Measurements from ENCODE around the gene BCAR1.

Gene BCAR1

DNA sequence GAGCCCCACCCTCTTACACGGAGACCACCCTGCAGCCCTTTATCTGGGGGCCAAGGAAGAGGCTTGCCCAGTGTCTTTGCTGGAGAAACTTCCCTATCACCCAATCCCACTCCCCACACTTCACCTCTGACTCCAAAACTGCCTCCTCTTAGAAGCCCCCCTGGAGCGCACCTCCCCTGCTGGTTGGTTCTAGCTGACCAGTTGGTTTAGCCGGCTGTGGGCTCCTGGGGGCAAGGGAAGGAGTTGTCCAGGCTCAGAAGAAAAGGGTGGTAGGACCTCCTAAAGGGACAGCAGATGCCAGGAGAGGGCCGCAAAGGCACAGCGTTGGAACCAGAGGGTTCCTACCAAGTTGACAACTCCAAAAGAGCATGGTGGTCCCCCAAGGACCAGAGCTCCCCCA, 2.0 kb downstream of the BCAR1 start:
- TF ChIP-seq POLR2AphosphoS5 (IDR thresholded peaks at IDR 0.05; ENCODE audit: low read depth, low read length) = no peak
- TF ChIP-seq, protein P1, sequence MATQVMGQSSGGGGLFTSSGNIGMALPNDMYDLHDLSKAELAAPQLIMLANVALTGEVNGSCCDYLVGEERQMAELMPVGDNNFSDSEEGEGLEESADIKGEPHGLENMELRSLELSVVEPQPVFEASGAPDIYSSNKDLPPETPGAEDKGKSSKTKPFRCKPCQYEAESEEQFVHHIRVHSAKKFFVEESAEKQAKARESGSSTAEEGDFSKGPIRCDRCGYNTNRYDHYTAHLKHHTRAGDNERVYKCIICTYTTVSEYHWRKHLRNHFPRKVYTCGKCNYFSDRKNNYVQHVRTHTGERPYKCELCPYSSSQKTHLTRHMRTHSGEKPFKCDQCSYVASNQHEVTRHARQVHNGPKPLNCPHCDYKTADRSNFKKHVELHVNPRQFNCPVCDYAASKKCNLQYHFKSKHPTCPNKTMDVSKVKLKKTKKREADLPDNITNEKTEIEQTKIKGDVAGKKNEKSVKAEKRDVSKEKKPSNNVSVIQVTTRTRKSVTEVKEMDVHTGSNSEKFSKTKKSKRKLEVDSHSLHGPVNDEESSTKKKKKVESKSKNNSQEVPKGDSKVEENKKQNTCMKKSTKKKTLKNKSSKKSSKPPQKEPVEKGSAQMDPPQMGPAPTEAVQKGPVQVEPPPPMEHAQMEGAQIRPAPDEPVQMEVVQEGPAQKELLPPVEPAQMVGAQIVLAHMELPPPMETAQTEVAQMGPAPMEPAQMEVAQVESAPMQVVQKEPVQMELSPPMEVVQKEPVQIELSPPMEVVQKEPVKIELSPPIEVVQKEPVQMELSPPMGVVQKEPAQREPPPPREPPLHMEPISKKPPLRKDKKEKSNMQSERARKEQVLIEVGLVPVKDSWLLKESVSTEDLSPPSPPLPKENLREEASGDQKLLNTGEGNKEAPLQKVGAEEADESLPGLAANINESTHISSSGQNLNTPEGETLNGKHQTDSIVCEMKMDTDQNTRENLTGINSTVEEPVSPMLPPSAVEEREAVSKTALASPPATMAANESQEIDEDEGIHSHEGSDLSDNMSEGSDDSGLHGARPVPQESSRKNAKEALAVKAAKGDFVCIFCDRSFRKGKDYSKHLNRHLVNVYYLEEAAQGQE (IDR thresholded peaks at IDR 0.05; ENCODE audit: insufficient read depth in 1 of 2, low read depth in 2 of 2, low read length in 2 of 2) = no peak
- TF ChIP-seq TAF1 (IDR thresholded peaks at IDR 0.05; ENCODE audit: borderline replicate concordance, insufficient read depth, low read length) = no peak
- no peak for TF ChIP-seq SIN3A (IDR thresholded peaks at IDR 0.05; ENCODE audit: borderline replicate concordance, insufficient read depth, low read length)
- TF ChIP-seq FOXP2 (optimal IDR thresholded peaks at IDR 0.05; ENCODE audit: borderline replicate concordance, extremely low read depth, extremely low read length, insufficient read depth) = no peak

DNA sequence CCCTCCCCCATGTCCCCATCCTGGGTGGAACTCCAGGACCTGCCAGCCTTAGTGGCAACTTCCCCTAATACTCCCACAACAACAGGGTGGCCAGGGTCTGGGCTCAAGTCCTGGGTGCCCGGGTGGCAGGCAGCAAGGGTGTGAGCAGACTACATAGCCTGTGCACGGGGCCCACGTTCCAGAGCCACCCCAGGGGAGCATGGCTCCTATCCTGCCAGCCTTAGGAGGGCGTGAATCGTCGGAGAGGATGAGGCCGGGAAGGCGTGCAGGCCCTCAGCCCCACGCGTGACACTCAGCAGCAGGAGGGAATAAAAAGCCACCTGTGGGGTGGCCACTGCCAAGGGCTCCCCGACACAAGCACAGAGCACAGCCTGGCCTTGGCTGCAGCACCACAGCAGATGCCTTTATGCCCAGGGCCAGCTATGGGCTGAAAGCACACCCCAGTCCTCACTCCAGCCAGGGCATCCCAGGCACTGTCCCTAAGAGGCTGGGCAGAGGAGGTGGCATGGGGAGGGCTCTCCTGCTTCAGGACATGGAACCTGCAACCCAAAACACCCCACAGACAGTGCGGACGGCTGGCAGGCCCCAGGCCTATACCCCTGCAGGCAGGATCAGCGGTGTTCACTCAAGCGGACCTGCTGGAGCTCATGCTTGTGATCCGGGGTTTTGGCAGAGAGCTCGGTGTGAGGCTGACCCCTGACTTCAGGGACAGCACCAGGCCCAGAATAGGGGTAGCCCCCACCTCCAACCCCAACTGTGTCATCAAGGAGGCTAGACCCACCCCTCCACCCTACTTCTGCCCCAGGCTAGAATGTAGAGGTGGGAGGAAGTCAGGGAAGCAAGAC, 2.7 kb downstream of the BCAR1 start:
- TF ChIP-seq, protein P1 (IDR thresholded peaks at IDR 0.05; ENCODE audit: insufficient read depth in 1 of 2, low read depth in 2 of 2, low read length in 2 of 2) = no peak
- TF ChIP-seq TAF1 (IDR thresholded peaks at IDR 0.05; ENCODE audit: borderline replicate concordance, insufficient read depth, low read length) (no peak), SIN3A (IDR thresholded peaks at IDR 0.05; ENCODE audit: borderline replicate concordance, insufficient read depth, low read length) (no peak), FOXP2 (optimal IDR thresholded peaks at IDR 0.05; ENCODE audit: borderline replicate concordance, extremely low read depth, extremely low read length, insufficient read depth) (no peak)

GRCh38 chr16:75248142-75248535, 3.3 kb downstream of the BCAR1 start:
- TF ChIP-seq, protein P1 (IDR thresholded peaks at IDR 0.05; ENCODE audit: insufficient read depth in 1 of 2, low read depth in 2 of 2, low read length in 2 of 2) = no peak
- TF ChIP-seq SIN3A (IDR thresholded peaks at IDR 0.05; ENCODE audit: borderline replicate concordance, insufficient read depth, low read length) = no peak
- no peak for TF ChIP-seq FOXP2 (optimal IDR thresholded peaks at IDR 0.05; ENCODE audit: borderline replicate concordance, extremely low read depth, extremely low read length, insufficient read depth)
- no peak for TF ChIP-seq TAF1 (IDR thresholded peaks at IDR 0.05; ENCODE audit: borderline replicate concordance, insufficient read depth, low read length)
- TF ChIP-seq POLR2AphosphoS5 (IDR thresholded peaks at IDR 0.05; ENCODE audit: low read depth, low read length) = no peak

DNA sequence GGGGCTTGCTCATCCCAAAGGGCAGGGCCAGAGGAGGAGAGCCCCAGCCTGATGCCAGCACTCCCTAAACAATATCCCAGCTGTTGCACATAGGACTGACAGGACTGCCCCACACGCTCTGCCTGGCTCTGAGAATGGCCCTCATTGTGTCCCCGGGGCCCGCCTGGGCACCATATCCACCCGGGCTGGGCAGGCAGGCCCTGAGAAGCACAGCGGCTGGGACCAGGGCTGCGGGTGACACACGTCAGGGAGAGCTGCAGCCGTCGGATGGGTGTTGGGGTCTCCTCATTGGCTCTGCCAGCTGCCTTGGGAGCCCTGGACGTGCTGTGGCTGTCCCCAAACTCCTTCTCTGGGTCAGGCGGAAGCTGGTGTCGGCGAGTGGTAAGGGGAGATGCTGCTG, 4.2 kb downstream of the BCAR1 start:
- no peak for TF ChIP-seq SIN3A (IDR thresholded peaks at IDR 0.05; ENCODE audit: borderline replicate concordance, insufficient read depth, low read length)
- TF ChIP-seq, protein P1 (IDR thresholded peaks at IDR 0.05; ENCODE audit: insufficient read depth in 1 of 2, low read depth in 2 of 2, low read length in 2 of 2) = no peak
